ENCODE results near the gene RTN1.

DNA sequence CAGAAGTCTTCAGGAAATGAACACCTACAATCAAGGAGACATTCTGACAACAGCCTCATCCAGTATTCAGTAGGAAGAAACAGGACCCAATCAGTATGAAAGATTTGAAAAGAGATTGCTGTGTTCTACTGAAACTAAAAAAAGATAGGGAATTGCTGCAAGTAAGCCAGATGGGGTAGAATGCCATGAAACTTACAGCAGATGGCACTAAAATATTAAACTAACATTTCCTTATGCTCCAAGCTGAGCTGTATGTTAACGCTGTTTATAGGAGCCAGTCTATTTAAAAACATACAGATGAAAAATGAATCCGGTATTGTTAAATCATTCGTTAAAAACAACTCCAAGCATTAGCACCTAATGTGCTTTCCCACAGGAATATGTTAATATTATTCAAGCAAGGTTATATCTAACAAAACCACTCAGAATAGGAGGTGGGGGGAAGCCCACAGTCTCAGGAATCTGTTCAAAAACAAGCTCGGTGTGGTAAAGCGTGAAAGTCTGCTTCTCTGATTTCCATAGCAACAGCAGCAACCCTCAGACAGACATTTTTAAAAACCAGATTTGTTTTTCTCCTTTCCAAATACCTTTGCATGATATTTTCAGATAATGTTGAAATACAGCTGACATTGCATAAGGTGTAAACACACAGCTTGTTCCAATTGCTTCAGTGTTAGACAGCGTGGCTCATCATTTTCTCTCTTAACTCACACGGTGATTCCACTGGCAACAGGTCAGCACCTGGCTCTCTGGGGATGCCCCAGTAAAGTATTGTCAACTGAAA is 162.6 kb downstream of the RTN1 start:
- no peak for TF ChIP-seq POLR2A (IDR thresholded peaks at IDR 0.05)
- peak in 2 of 6 experiments; percentile 11 to 16 for TF ChIP-seq CTCF (IDR thresholded peaks at IDR 0.05)

All from Peyer's patch (tissue), 4 donors.